ENCODE results near the gene STEAP1B. TPM values are rescaled to one million over a fixed set of nuclear protein-coding genes. Genes with fewer than 3 reads are reported as not detected.

Gene STEAP1B
- polyA plus RNA-seq, 3 donors: 0.16 TPM; not detected in 2

DNA sequence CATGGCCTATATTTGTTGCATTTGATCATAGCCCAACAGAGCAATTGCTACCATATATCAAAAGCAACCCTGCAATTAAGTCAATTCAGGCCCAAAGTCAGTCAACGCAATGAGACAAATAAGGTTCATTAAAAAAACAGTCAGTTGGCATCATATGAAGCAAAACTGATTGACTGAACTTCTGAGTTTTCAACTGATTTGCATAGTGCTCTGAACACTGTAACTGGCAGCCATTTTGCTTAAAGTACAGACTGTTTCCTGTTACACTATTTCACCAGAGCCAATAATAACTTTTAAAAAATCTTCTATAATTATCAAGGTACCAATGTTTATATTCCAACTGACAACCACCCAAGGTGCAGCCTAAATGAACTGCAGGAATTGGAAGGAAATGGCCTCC is 74.6 kb downstream of the STEAP1B start:
- H3K4me3 ChIP-seq (replicated peaks in 1 of 3; ENCODE audit: low read depth in 2 of 3, low read length in 3 of 3): no peak overlapping the region
- no peaks in the 10 kb centered on the region for H3K79me2 ChIP-seq (ENCODE audit: insufficient read depth, low read length)
- no peaks in the 10 kb centered on the region for H4K20me1 ChIP-seq (ENCODE audit: insufficient read depth, low read length)
- no peak overlapping the region for H3K27ac Mint-ChIP-seq
- H3K27ac ChIP-seq (ENCODE audit: low read depth in 1 of 2, low read length in 2 of 2): no peak overlapping the region
- H3K9me3 Mint-ChIP-seq: no peaks in the 10 kb centered on the region
- intact Hi-C loops (cut with micrococcal nuclease): no loop called here
- H3K36me3 ChIP-seq (replicated peaks in 1 of 2; ENCODE audit: control insufficient read depth in 1 of 2, insufficient read depth in 2 of 2, low read length in 2 of 2): no peaks in the 10 kb centered on the region
- H3K9me3 ChIP-seq (replicated peaks in 1 of 2; ENCODE audit: control insufficient read depth in 1 of 2, insufficient read depth in 1 of 2, low read length in 2 of 2): no peaks in the 10 kb centered on the region
- H3K9ac ChIP-seq (ENCODE audit: insufficient read depth, low read length, poor library complexity, severe bottlenecking): no peak overlapping the region
- no peak overlapping the region for H3K4me2 ChIP-seq (replicated peaks; ENCODE audit: extremely low read depth, low read length, poor library complexity, severe bottlenecking)
- peaks cover 2% of the 10 kb centered on the region for H3K4me1 Mint-ChIP-seq
- no peak overlapping the region for H3K4me3 Mint-ChIP-seq
- no peak for TF ChIP-seq CTCF (IDR thresholded peaks at IDR 0.05)
- no peaks in the 10 kb centered on the region for H3K27me3 ChIP-seq (ENCODE audit: control insufficient read depth in 2 of 2, insufficient read depth in 2 of 2, low read length in 2 of 2)
- peak overlapping the region; percentile 31 for H2AFZ ChIP-seq (ENCODE audit: insufficient read depth, low read depth, low read length, poor library complexity, severe bottlenecking)
- H3K27me3 Mint-ChIP-seq (ENCODE audit: low read depth in 3 of 3): peaks cover 0 to 1% (median 0%) of the 10 kb centered on the region in 3 donors
- no peaks in the 10 kb centered on the region for H3K4me1 ChIP-seq (ENCODE audit: control insufficient read depth in 1 of 2, insufficient read depth in 2 of 2, low read length in 2 of 2)
- no peak for DNase-seq
- no peaks in the 10 kb centered on the region for H3K36me3 Mint-ChIP-seq
- WGBS (ENCODE audit: insufficient coverage): 100% methylated on average over 1 of the region's 1 CpG

DNA sequence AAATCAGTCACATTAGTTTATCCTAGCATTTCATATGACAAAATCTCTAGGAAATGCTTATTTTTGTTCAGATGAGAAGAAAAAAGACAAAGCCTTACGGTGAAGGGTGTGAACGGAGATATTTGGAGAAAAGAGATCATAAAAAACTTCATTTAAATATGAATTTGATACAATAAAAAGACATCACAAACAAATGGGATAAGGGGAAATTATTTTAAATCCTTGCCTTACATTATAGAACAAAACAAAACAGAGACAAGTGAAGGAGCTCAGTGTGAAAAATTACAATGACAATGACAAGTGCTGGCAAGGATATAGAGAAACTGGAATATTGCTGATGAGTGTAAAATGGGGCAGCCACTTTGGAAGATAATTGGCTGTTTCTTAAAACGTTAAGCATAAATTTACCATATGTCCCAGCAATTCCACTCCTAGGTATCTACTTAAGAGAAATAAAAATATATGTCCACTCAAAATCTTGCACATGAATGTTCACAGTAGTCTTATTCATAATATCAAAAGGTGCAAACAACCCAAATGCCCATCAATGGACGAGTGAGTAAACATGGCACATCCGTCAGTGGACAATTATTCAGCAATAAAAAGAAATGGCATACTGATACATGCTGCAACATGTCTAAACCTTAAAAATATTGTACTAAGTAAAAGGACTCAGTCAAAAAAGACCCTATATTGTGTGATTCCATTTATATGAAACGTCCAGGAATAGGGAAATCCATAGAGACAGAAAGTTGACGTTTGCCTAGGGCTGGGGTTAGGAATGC is 77.0 kb downstream of the STEAP1B start:
- Histone ChIP-seq H3K9me3 (replicated peaks in 1 of 2; ENCODE audit: control insufficient read depth in 1 of 2, insufficient read depth in 1 of 2, low read length in 2 of 2) (no peaks in the 10 kb centered on the region), H3K4me3 (replicated peaks in 1 of 3; ENCODE audit: low read depth in 2 of 3, low read length in 3 of 3) (no peak overlapping the region), H3K36me3 (replicated peaks in 1 of 2; ENCODE audit: control insufficient read depth in 1 of 2, insufficient read depth in 2 of 2, low read length in 2 of 2) (no peaks in the 10 kb centered on the region), H4K20me1 (ENCODE audit: insufficient read depth, low read length) (no peaks in the 10 kb centered on the region), H3K4me2 (replicated peaks; ENCODE audit: extremely low read depth, low read length, poor library complexity, severe bottlenecking) (no peak overlapping the region), H3K27ac (ENCODE audit: low read depth in 1 of 2, low read length in 2 of 2) (no peak overlapping the region), H3K27me3 (ENCODE audit: control insufficient read depth in 2 of 2, insufficient read depth in 2 of 2, low read length in 2 of 2) (no peaks in the 10 kb centered on the region), H3K79me2 (ENCODE audit: insufficient read depth, low read length) (no peaks in the 10 kb centered on the region), H3K4me1 (ENCODE audit: control insufficient read depth in 1 of 2, insufficient read depth in 2 of 2, low read length in 2 of 2) (no peaks in the 10 kb centered on the region), H2AFZ (ENCODE audit: insufficient read depth, low read depth, low read length, poor library complexity, severe bottlenecking) (no peak overlapping the region), H3K9ac (ENCODE audit: insufficient read depth, low read length, poor library complexity, severe bottlenecking) (no peak overlapping the region)
- H3K4me3 Mint-ChIP-seq: no peak overlapping the region
- intact Hi-C loops (cut with micrococcal nuclease): no loop called here
- no peak for DNase-seq
- TF ChIP-seq CTCF (IDR thresholded peaks at IDR 0.05): no peak
- peaks cover 0 to 3% (median 0%) of the 10 kb centered on the region in 3 donors for H3K27me3 Mint-ChIP-seq (ENCODE audit: low read depth in 3 of 3)
- peaks cover 0 to 2% (median 0%) of the 10 kb centered on the region in 7 donors for H3K9me3 Mint-ChIP-seq
- H3K4me1 Mint-ChIP-seq: peaks cover 2% of the 10 kb centered on the region
- no peaks in the 10 kb centered on the region for H3K36me3 Mint-ChIP-seq
- no peak overlapping the region for H3K27ac Mint-ChIP-seq
- 0% methylated on average over 1 of the region's 7 CpGs for WGBS (ENCODE audit: insufficient coverage)
